Measurements from ENCODE around the gene TRNT1.

- no peak for TF ChIP-seq CTCF (conservative IDR thresholded peaks at IDR 0.05; ENCODE audit: low read depth, low read length)
- TF ChIP-seq EZH2 (IDR thresholded peaks at IDR 0.05; ENCODE audit: borderline replicate concordance, low read depth, low read length, poor library complexity, severe bottlenecking) = no peak
These were observed 28.3 kb downstream of the TRNT1 start for GRCh38 chr3:3154879-3155610.
